ENCODE measurements around the gene NPR2. TPM values are rescaled to one million over a fixed set of nuclear protein-coding genes. Genes with fewer than 3 reads are reported as not detected.
A peak's percentile ranks its signal among the peaks of the same experiment; 100 is the strongest.

Gene NPR2
- polyA plus RNA-seq, 1 of the 3 experiments (the other 2 are of a cell fraction), result 13.5 TPM

GRCh38 chr9:35818341-35818740, 26.9 kb downstream of the NPR2 start (continued):
- TF ChIP-seq CTCF (IDR thresholded peaks at IDR 0.05), result no peak

GRCh38 chr9:35820076-35820475, 28.7 kb downstream of the NPR2 start:
- Histone ChIP-seq H3K4me2 (no peak overlapping the region), H3K36me3 (replicated peaks in 1 of 2; ENCODE audit: control insufficient read depth in 1 of 2, insufficient read depth in 2 of 2, low read length in 1 of 2) (no peaks in the 10 kb centered on the region), H2AFZ (ENCODE audit: low read depth) (no peak overlapping the region; the same call in 1 of the 2 replicates), H3K9me2 (no peaks in the 10 kb centered on the region), H3K4me1 (ENCODE audit: control insufficient read depth in 1 of 2, insufficient read depth in 2 of 2, low read depth in 1 of 2, low read length in 1 of 2) (no peaks in the 10 kb centered on the region; a peak in 1 of 4 replicates), H3K9ac (no peak overlapping the region), H3K27me3 (ENCODE audit: insufficient read depth) (no peaks in the 10 kb centered on the region), H3F3A (replicated peaks; ENCODE audit: insufficient read depth) (peaks cover 5% of the 10 kb centered on the region), H3K9me3 (no peaks in the 10 kb centered on the region), H3K79me2 (ENCODE audit: insufficient read depth) (no peaks in the 10 kb centered on the region), H4K20me1 (ENCODE audit: insufficient read depth) (no peaks in the 10 kb centered on the region), H3K27ac (ENCODE audit: low read depth in 2 of 2, low read length in 1 of 2) (peak overlapping the region in 1 of 2 experiments; percentile 31; a peak in 1 of 4 replicates), H3K4me3 (ENCODE audit: low read depth in 2 of 2, low read length in 1 of 2) (no peak overlapping the region)
- ChIA-PET CTCF (interaction anchor here (2.3 kb wide), 1 partner anchor 62 kb away, joined by 9 read pairs; no protein-coding TSS in a partner anchor), POLR2A (no interaction called here)
- no peak for TF ChIP-seq TEAD4 (IDR thresholded peaks at IDR 0.05; ENCODE audit: borderline replicate concordance, insufficient read depth)
- TF ChIP-seq NFIC (IDR thresholded peaks at IDR 0.05; ENCODE audit: borderline replicate concordance), result peak; percentile 25; the same call in 1 of the 2 replicates
- no peak for TF ChIP-seq ZBTB33 (IDR thresholded peaks at IDR 0.05; ENCODE audit: borderline replicate concordance, low read depth)
- no peak for TF ChIP-seq POLR2AphosphoS5 (IDR thresholded peaks at IDR 0.05; ENCODE audit: low read depth, low read length)
- TF ChIP-seq FOXM1 (IDR thresholded peaks at IDR 0.05; ENCODE audit: low read depth), result no peak
- no peak for TF ChIP-seq USF1 (IDR thresholded peaks at IDR 0.05; ENCODE audit: borderline replicate concordance, low read depth)
- peak; percentile 7; the same call in 1 of the 2 replicates for TF ChIP-seq FOSL2 (IDR thresholded peaks at IDR 0.05; ENCODE audit: borderline replicate concordance, low read depth)
- TF ChIP-seq PBX3 (IDR thresholded peaks at IDR 0.05), result peak; percentile 36; the same call in 1 of the 2 replicates
- no peak for TF ChIP-seq SMC3 (IDR thresholded peaks at IDR 0.05; ENCODE audit: low read depth, low read length)
- TF ChIP-seq RXRA (IDR thresholded peaks at IDR 0.05; ENCODE audit: borderline replicate concordance, low read depth), result no peak
- no peak for DNase-seq

Measured in SK-N-SH (cell line).